ELR (cell line): ENCODE data around the gene ADGRV1.

Experiments used
- DNase-seq: peaks from one replicate; pipeline ENCODE4 v3.0.0-alpha.2; 2015; ENCODE audit warnings: low read depth

ADGRV1 gene

DNA sequence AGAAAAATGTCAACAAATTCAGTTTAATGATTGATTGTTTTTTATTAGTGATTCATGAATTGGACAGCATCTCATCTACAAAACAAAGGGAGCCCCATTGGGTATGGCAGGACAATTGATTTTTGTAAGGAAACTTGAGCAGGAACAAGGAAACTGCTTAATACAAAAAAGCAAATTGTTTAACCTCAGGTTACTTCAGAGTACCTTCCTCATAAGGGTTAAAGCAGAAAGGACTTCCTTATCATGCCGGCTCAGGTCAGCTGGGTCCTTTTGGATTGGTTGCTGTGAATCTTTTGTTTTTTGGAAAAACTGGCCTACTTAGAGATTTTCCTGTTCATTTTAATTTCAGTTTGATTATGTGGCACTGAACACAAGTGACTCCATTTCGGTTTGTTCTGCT, 612.7 kb downstream of the ADGRV1 start:
- DNase-seq: no peak

DNA sequence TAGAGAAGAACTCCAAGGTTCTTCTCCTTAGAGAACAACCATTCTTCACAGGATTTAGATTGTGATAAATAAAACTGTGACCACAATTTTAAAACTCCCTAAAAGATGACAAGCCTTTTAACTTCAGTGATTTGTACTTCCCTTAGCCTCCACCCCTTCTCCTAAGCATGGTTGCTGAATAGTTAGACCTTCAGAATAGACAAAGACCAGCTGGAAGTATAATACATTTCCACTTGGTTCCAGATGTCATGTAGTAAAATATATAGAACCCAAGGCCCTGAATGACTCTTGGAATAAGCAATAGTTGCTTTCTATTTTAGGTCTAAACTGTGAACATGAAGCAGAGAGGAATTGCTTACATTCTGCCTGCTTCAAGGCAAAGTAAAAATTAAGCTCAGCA, 615.8 kb downstream of the ADGRV1 start:
- DNase-seq: no peak

DNA sequence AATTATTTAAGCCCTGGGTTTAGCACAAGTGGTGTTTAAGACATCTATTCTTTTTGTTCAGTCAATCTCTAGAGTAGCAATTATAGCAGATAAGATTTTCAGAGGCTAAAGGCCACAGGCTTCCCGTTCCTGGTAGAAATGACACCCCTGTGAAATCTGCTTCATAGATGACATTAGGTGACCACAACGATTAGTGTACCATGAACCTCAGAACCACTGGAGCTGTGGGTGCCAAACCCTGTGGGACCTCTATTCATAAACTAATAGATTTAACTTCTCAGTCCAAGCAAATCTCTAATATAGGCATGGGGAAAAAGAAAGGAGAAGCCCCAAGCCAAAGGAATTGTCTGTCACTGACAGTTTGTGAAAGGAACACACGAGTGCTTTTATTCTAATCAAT, 617.1 kb downstream of the ADGRV1 start:
- no peak for DNase-seq

- no peak for DNase-seq
Measured at GRCh38 chr5:91176288-91177016, 617.9 kb downstream of the ADGRV1 start.

DNA sequence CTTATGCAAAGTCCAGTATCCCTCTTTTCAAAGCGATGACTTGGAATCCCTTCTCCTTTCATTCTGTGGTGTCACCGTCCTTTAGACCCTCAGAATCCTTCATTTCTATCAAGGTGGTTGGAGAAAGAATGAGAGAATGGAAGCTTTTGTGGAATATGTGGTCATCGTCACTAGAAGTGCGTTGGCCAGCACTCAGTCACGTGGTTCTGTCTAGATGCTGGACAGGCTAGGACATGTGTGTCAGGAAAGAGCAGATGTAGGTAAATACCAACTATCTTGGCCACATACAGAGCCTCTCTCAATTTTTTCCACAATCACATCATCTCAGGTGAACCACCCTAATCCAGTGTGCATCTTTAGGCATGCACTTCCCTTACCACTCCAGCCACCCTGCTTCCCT, 618.5 kb downstream of the ADGRV1 start:
- DNase-seq: no peak

GRCh38 chr5:91177639-91178038, 619.0 kb downstream of the ADGRV1 start:
- no peak for DNase-seq

- DNase-seq: peak; percentile 32
Measured at GRCh38 chr5:91178461-91178860, 619.9 kb downstream of the ADGRV1 start.

DNA sequence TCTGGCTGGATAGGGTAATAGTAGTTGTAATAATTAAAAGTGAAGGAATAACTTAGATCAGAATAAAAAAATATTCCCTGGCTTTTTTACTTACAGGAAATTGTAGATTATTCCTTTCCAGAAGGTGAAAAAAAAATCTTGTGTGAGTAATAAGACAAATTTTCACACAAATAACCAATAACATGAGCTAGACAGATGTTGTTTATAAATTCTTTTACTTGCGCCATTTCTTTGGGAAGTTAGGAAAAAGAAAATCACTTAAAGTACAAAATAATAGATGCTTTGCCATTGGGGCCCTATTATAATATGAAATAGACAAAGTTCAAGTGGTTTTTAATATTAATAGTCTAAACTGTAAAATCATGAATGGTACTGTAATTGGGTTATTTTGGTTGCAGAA, 620.4 kb downstream of the ADGRV1 start:
- peak; percentile 25 for DNase-seq

DNA sequence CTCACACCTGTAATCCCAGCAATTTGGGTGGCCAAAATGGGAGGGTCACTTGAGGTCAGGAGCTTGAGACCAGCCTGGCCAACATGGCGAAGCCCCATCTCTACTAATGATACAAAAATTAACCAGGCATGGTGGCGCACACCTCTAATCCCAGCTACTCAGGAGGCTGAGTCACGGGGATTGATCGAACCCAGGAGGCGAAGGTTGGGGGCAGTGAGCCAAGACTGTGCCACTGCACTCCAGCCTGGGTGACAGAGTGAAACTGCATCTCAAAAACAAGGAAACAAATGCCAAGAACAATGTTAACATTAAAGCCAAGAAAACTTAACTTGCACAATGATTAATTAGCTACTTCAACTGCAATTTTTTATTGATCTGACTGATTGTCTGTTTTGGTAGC, 621.9 kb downstream of the ADGRV1 start:
- no peak for DNase-seq

DNA sequence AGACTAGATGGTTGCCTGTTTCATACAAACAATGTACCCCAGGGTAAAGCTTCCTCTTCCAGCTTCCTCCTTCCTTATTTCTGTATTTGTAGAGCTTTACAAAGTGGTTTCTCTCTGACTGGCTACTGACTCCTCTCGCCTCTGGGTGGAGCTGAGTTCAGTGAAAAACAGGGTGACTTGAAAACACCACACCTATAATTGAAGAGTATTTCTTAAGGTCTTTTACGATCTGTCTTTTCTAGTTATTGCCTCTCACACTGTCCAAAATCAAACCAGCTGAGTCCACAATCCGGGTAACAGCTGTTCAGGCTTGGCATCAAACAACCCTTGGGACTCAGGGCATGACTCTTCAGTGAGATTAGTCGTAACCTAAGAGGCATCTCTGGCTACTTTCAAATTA, 624.2 kb downstream of the ADGRV1 start:
- no peak for DNase-seq

- DNase-seq: no peak
Measured at GRCh38 chr5:91183743-91184142, 625.1 kb downstream of the ADGRV1 start.

DNA sequence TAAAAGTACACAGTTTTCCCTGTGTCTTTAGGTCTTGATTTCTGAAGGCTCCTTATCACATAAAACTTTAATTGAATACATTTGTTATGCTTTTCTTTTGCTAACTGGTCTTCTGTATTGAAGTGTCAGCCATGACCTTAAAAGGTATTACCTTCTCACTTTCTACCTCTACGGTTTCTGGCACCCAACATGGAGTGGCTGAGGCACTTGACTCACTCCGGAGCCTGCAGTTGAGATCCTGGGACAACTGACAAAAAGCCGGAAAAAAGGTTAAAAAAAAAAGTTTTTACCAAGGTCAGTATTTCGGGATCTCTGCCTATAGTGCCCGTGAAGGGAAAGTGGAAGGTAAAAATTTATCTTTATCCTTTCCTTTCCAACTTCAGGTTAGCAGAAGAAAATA, 627.5 kb downstream of the ADGRV1 start:
- no peak for DNase-seq

GRCh38 chr5:91187032-91187431, 628.4 kb downstream of the ADGRV1 start:
- DNase-seq: no peak

DNA sequence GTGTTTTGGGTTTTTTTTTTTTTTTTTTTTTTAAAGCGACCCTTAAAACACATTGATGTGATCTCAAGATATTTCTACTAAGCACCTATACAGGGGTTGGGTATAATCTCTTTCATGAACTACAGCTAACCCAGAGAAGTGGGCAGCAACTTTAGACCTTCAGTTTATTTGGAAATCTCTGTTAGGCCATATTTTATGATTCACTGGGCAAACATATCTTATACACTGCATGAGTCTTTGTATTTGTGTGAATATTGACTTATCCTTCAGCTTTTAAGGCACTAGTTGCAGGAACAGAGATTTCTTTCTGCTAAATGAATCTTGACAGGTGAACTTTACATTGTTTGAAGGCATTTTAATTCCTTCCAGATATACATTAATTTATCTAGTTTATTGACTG, 630.2 kb downstream of the ADGRV1 start:
- DNase-seq: no peak

DNA sequence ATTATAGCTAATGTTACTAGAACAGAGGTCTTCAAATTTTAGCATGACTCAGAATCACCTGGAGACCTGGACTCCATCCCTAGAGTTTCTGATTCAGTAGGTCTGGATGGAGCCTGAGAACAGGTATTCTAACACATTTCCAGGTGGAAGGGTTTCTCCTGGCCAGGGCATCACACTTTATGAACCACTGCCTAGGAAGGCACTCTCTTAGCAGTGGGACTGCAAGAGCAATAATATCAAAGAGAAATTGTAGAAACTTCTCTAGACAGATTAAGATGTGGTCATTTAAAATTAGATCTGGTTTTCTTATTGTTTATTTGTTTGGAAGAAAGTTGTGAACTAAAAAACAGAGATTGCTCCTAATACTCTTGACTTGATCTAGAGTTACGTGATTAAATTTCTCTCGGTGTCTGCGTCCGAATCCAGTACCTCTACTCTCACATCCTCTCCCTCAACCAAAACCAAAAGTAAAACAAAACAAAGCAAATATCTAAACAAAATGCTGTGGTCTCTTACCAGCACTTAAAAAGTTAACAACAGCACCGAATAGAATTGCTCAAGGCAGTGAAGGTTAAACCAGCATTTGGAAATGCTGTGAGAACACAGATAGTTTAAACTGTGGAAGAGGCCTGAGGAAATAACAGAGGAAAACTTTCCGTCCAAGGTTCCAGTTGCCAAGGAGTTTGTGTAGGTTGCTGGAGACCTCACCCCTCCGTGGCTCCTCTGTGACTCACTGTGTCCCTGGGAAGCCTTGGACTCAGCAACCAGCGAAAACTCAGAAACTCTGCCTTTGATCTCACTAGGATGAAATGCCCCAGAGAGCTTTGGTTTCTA, 631.1 kb downstream of the ADGRV1 start:
- DNase-seq: peak; percentile 66

DNA sequence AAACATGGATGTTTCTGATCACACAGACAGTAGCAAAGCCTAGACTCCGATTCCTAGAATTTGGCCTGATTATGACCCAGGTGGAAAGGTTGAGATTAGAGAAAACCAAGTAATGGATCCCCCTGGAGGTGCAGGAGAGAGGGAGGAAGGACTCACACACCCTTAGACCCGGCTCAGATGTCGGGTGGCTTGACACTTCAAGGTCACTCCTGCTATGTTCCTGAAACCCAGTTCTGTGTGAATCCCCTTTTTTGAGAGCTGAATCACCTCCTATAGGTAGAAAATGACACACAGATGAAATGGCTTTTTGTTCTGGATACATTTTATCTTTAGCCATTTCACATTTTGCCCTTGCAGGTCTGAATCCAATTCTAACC, 631.7 kb downstream of the ADGRV1 start:
- DNase-seq: no peak

DNA sequence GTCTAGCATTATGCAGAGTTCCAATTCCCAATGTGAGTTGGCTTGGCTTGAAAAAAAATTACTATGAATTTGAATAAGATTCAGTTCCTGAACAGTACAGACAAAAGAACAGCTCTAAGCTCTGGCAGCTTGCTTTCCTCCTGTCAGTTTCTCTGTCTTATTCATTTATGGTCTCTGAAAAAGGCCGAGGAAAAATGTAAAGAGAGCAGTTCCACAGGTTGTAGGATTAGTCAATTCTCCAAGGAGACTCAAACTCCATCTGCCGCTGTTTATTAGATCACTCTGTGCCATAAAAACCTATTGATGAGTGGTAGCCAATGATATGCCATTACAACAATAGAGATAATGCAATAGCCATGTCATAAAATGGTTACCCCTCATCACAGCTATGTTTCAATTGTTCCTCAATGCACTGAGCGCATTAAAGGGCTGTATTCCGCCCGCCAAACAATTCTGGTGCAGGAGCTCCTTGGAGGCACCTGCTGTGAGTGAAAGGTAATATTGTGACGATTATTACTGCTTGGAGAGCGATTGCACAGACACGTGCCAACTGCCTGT, 636.3 kb downstream of the ADGRV1 start:
- DNase-seq: no peak

GRCh38 chr5:91200692-91201091, 642.1 kb downstream of the ADGRV1 start:
- no peak for DNase-seq

GRCh38 chr5:91206103-91206502, 647.5 kb downstream of the ADGRV1 start:
- no peak for DNase-seq

GRCh38 chr5:91206734-91207133, 648.1 kb downstream of the ADGRV1 start:
- peak; percentile 88 for DNase-seq

GRCh38 chr5:91207248-91207647, 648.7 kb downstream of the ADGRV1 start:
- DNase-seq: peak; percentile 71

DNA sequence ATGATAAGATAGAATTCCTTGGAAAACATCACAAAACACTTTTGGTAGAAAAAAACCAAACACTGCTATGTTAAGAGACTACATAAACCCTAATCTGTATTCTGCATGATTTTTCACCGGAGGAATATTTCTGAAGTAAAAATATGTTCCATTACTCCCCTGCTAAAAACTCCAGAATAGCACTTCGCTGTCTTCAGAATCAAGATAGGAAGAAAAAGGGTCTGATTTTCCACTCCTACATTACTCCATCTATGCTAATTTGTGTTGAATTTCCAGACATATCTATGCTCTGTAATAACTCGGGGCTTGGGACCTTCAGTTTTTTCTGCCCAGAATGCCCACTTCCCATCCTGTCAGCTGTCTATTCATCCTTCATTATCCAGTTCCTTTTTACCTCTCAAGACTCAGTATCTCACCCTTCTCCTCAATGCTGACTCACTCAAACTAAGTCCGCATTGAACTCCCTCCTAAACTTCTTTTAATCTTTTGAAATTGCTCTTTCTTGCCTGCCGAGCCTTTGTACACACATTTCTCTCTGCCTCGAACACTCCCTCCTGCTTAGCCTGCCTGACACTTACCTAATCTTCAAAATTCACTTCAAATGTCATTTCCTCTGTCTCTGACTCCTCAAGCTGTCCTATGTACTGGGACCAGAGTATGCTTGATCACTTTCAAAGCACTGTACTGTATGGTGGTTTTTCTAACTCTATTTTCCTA, 653.6 kb downstream of the ADGRV1 start:
- no peak for DNase-seq

- peak; percentile 67 for DNase-seq
Measured at GRCh38 chr5:91212714-91213092, 654.1 kb downstream of the ADGRV1 start.
